CD4-positive, alpha-beta T cell treated with Interleukin-6 for 4 hours (primary cell): ENCODE measurements around the gene PRPF38B.
"Not testable (repeated sequence)": the region's sequence is repeated elsewhere in the genome, so short reads cannot be mapped to it uniquely, and the experiment has no call there.

Source experiments
- DNase-seq: peaks from one replicate; pipeline ENCODE4 v3.0.0-alpha.2; 2020; ENCODE audit warnings: mixed read lengths

PRPF38B gene, protein sequence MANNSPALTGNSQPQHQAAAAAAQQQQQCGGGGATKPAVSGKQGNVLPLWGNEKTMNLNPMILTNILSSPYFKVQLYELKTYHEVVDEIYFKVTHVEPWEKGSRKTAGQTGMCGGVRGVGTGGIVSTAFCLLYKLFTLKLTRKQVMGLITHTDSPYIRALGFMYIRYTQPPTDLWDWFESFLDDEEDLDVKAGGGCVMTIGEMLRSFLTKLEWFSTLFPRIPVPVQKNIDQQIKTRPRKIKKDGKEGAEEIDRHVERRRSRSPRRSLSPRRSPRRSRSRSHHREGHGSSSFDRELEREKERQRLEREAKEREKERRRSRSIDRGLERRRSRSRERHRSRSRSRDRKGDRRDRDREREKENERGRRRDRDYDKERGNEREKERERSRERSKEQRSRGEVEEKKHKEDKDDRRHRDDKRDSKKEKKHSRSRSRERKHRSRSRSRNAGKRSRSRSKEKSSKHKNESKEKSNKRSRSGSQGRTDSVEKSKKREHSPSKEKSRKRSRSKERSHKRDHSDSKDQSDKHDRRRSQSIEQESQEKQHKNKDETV

DNA sequence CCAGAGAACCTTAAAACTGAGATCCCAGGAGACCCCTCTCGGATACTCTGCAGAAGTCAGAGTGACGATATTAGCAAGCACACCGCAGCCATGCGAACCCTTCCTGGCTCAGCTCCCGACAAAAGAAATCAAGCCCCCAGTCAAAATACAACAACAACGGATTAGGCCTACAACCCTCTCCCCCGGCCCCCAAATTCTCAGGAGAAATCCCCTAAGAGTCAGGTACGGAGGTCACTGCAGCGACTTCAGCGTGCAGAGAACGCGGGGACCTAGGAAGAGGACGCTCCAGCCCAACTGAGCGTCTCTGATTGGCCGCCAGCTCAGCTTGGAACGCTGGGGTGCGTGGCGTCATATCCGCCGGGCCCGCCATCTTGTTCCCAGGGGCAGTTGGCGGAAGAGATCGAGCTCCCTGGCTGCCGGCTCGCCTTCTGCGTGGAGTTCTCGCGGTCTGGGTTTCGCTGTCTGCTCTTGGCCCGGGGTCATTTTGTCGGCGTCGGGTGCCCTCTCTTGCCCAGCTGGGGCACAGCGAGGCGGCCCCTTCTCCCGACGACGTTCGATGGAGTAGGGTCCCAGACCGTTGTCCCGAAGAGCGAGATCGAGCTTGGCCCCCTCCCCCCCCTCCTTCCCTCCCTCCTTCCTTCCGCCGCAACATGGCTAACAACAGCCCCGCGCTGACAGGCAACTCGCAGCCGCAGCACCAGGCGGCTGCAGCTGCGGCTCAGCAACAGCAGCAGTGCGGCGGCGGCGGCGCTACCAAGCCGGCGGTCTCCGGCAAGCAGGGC is at the start of gene PRPF38B:
Gene PRPF38B, plus strand, starts transcription at position 369 of the 782 bp plus-strand sequence. Its CDS starts 282 bp downstream, at position 651.
- DNase-seq: peak; percentile 94

GRCh38 chr1:108643492-108644335 is 48.4 kb upstream of the PRPF38B start:
- DNase-seq: peak; percentile 72

- DNase-seq: peak; percentile 68
Observed at GRCh38 chr1:108644984-108645383, 47.1 kb upstream of the PRPF38B start.

DNA sequence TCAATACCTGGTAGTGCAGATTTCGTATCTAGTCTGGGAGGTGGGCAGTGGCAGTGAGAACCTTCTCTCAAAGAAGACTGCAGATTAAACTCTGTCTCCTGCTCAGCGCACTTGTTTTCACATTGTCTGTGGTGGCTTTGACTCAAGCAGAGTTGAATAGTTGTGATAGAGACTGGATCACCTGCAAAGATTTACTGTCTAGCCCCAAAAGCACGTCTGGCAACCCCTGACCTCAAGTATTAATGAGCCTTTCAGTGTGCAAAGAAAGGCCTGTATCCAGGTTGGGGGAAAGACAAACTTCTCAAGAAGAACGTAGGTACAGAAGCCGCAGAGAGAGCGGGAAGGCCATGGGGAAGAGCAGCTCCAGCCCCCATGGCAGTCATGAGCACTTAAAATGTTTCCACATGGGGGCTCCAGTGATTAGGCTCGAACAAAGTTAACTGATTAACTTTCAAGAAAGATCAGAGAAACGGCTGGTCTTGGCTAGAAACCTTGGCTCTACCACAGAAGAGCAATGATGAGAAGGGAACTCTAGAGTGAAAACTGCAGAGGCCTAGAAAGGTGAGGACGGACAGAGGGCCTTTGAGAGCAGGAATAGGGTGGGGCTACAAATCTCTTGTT is 46.4 kb upstream of the PRPF38B start:
- peak; percentile 31 for DNase-seq

GRCh38 chr1:108646265-108646647 is 45.9 kb upstream of the PRPF38B start:
- DNase-seq: no peak

DNA sequence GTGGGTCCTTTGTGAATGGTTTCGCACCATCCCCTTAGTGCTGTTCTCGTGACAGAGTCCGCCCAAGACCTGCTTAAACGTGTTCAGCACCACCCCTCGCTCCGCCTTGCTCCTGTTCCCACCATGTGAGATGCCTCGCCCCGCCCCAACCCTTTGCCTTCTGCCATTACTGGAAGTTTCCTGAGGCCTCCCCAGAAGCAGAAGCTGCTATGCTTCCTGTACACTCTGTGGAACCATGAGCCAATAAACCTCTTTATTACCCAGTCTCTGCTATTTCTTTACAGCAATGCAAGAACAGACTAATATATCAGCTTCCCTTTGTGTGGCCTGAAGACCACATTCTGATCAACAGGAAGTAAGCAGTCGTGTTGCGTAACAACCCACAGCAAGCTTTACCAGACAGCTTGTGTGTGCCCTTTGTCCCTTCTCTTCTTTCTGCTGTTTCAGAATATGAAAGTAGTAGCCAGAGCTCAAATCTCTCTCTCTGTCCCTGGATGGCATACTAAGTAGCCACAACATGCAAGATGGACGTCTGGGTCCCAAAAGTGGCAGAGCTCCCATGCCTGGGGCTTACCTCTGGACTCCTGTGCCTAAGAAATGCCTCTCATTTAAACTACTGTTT is 45.4 kb upstream of the PRPF38B start:
- DNase-seq: peak; percentile 86

DNA sequence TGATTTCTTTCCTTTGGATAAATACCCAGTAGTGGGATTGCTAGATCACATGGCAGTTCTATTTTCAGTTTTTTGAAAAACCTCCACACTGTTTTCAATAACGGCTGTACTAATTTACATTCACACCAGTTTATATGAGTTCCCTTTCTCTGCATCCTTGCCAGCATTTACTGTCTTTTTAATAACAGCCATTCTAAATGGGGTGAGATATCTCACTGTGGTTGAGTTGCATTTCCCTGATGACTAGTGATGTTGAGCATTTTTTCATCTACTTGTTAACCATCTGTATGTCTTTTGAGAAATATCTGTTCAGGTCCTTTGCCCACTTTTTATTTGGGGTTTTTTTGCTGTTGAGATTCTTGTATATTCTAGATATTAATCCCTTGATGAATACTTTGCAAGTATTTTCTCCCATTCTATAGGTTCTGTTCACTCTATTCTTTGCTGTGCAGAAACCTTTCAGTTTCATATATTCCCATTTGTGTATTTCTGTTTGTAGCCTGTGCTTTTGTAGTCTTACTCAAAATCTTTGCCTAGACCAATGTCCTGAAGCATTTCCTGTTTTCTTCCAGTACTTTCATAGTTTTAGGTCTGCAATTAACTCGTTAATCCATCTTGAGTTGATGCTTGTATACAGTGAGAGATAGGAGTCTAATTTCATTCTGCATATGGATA is 38.5 kb upstream of the PRPF38B start:
- DNase-seq: no peak

DNA sequence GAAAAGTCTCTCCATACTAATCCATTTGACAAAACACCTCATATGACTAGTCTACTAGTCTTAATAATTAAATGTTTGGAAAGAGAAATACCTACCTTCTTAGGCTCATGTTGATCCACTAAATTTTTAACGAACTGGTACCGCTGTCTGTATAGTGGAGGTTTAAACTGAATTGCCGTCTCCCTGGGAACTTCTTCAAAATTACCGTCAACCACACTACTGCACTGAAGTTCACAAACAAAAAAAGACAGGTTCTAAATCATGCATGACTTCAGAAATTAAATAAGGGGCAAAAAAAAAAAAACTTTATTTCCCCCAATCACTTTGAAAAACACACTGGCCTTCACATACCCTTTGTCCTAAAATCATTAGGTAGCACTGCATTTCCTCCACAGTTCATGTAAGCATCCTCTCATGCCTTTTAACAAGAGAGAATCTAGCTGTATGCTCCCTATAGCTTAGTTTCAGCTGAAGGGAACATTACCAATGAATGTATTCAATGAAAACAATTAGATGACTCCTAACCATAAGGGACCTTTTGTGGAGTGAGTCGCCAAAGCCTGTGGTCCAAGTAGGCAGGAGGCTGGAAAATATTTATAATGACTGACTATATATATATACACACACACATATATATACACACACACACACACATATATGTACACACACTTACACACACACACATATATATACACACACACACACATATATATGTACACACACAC is 34.6 kb upstream of the PRPF38B start:
- DNase-seq: no peak

DNA sequence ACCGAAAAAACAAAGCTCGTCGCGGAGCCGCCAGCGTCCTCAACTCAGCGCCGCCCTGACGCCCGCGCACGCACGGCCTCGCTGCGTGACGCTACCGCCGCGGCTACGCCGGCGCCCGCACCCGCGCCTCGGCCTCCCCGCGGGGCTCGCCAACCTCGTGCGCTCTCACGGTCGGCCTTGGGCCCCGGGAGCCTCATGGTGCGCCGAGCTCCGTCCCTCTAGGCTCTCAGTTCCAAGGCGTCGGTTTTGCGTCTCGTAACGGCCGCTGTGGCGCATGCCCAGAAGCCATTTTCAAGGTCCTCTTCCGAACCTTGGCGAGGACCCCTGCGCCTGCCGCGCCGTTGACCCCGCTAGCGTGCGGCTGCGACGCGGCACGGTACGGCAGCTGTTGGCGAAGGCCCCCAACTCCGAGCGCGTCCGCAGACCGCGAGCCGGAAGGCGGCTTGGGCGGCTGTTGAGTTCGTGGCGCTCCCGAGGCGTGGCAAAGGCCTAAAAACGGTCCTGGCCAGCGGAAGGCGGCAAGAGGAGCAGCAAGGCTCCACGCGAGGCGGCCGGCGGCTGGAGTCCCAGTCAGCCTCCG is 31.0 kb upstream of the PRPF38B start, which contains the start of gene HENMT1:
Gene HENMT1, minus strand, starts transcription at position 64 of the 580 bp plus-strand sequence. CDS start 1,209 bp downstream, outside the sequence.
- peak; percentile 81 for DNase-seq

- no peak for DNase-seq
Observed at GRCh38 chr1:108663074-108663473, 29.0 kb upstream of the PRPF38B start.

- no peak for DNase-seq
Observed at GRCh38 chr1:108664481-108664880, 27.6 kb upstream of the PRPF38B start.

DNA sequence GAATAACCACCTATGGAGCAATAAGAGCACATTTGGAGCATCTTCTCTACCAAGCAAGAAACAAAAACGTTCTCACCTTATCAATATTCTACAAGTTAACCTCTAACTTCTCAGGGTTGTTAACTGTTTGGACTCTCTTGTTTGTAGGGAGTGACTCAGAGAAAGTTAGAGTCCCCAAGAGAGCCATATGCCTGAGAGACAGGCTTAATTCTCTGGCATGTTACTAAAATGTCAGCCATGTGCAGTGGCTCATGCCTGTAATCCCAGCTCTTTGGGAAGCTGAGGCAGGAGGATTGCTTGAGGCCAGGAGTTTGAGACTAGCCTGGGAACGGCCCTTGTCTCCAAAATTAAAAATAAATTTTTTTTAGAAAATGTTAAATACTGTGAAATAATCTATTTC is 27.0 kb upstream of the PRPF38B start:
- no peak for DNase-seq

DNA sequence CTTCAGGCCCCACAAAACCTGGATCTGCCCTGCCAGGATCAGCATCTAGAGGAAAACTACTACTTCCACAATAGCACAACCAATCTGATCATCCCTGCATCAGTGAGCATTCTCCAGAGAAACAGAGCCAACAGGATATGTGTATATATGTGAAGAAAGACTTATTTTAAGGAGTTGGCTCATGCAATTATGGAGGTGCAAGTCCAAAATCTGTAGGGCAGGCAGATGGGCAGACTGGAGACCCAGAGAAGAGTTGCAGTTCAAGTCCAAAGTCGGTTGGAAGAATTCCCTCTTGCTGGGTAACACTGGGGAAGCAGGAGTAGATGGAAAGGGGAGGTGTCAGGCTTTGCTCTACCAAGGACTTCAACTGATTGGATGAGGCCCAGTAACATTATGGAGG is 26.3 kb upstream of the PRPF38B start:
- no peak for DNase-seq

DNA sequence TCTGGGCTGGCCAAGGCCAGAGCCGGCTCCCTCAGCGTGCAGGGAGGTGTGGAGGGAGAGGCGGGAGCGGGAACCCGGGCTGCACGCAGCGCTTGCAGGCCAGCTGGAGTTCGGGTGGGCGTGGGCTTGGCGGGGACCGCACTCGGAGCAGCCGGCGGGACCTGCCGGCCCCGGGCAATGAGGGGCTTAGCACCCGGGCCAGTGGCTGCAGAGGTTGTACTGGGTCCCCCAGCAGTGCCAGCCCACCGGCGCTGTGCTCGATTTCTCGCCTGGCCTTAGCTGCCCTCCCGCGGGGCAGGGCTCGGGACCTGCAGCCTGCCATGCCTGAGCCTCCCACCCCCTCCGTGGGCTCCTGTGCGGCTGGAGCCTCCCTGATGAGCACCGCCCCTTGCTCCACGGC is 24.7 kb upstream of the PRPF38B start:
- not testable (repeated sequence) for DNase-seq

GRCh38 chr1:108668777-108669176 is 23.3 kb upstream of the PRPF38B start:
- no peak for DNase-seq

GRCh38 chr1:108669679-108670078 is 22.4 kb upstream of the PRPF38B start:
- DNase-seq: no peak

DNA sequence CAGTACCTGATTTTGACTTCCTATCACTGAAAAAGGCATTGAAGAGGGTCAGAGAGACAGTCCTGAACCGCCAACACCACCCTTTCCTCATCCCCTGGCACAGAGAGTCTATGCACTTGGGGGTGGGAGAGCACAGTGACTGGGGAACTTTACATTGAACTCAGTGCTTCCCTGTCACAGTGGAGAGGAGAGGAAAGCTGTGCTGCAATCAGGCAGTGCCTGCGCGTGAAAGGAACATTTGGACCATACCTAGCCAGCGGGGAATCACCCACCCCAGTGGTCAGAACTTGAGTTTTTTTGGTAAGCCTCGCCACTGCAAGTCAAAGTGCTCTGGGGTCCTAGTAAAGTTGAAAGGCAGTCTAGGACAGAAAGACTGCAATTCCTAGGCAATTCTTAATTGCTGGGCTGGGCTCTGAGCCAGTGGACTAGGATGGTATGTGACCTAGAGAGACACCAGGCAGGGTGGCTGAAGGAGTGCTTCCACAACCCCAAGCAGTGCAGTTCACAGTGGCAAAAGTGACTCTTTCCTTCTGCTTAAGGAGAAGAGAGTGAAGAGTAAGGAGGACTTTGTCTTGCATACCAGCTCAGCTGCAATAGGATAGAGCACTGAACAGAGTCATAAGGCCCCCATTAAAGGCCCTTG is 21.9 kb upstream of the PRPF38B start:
- DNase-seq: no peak

- DNase-seq: no peak
Observed at GRCh38 chr1:108671143-108671542, 21.0 kb upstream of the PRPF38B start.

- no peak for DNase-seq
Observed at GRCh38 chr1:108678706-108679105, 13.4 kb upstream of the PRPF38B start.
